ENCODE measurements around the gene DUSP11. TPM values are rescaled to one million over a fixed set of nuclear protein-coding genes. Genes with fewer than 3 reads are reported as not detected.

Gene DUSP11
- total RNA-seq, 2 experiments from 2014 or later: 25.0 to 40.9 TPM

DNA sequence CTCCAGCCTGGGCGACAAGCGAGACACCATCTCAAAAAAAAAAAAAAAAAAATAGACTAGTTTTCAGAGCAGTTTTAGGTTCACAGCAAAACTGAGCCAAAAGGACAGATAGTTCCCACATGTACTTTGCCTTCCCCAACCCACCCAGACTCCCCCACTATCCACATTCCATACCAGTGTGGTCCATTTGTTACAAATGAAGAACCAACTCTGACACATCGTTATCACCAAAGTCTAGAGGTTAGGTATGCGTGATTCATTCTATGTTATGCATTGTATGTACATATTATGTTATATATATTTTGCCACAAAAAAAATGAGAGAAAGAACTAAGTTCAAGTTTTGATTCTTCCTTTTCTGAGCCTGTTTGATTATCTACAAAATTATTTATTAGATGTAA is 3.5 kb downstream of the DUSP11 start:
- H3K4me3 ChIP-seq (ENCODE audit: low read depth, low read length, poor library complexity, severe bottlenecking): no peak overlapping the region
- intact Hi-C loops (cut with micrococcal nuclease; ENCODE audit: unreplicated experiment): no loop called here
- no peak overlapping the region for H2AFZ ChIP-seq (ENCODE audit: low read length)
- H3K36me3 ChIP-seq (ENCODE audit: insufficient read depth, low read length): peaks cover 50% of the 10 kb centered on the region
- H3K79me2 ChIP-seq (ENCODE audit: insufficient read depth, low read depth, low read length): peaks cover 24% of the 10 kb centered on the region
- no TSS peak for BruUV-seq (replicated peaks)
- ChIA-PET POLR2A (interaction anchor here (0.6 kb wide), 2 partner anchors 12 to 518 kb away, joined by 4 to 7 read pairs; no protein-coding TSS in a partner anchor), CTCF (ENCODE audit: unreplicated experiment) (no interaction called here)
- H3K4me2 ChIP-seq (ENCODE audit: low read length): no peak overlapping the region
- H3K4me1 ChIP-seq (ENCODE audit: insufficient read depth, low read length, poor library complexity, severe bottlenecking): peaks cover 18% of the 10 kb centered on the region
- no peaks in the 10 kb centered on the region for H3K9me2 ChIP-seq (ENCODE audit: insufficient read depth, low read length)
- no peak for DNase-seq (ENCODE audit: low spot score)
- H4K20me1 ChIP-seq (ENCODE audit: insufficient read depth, low read length): no peaks in the 10 kb centered on the region
- no peaks in the 10 kb centered on the region for H3K9me3 ChIP-seq (ENCODE audit: low read length)
- no peak overlapping the region for H3K27ac ChIP-seq (ENCODE audit: low read depth, low read length, poor library complexity, severe bottlenecking)
- no peak for TF ChIP-seq EZH2phosphoT487 (IDR thresholded peaks at IDR 0.05; ENCODE audit: borderline replicate concordance, low read depth, low read length)
- TF ChIP-seq, protein P1, sequence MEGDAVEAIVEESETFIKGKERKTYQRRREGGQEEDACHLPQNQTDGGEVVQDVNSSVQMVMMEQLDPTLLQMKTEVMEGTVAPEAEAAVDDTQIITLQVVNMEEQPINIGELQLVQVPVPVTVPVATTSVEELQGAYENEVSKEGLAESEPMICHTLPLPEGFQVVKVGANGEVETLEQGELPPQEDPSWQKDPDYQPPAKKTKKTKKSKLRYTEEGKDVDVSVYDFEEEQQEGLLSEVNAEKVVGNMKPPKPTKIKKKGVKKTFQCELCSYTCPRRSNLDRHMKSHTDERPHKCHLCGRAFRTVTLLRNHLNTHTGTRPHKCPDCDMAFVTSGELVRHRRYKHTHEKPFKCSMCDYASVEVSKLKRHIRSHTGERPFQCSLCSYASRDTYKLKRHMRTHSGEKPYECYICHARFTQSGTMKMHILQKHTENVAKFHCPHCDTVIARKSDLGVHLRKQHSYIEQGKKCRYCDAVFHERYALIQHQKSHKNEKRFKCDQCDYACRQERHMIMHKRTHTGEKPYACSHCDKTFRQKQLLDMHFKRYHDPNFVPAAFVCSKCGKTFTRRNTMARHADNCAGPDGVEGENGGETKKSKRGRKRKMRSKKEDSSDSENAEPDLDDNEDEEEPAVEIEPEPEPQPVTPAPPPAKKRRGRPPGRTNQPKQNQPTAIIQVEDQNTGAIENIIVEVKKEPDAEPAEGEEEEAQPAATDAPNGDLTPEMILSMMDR (conservative IDR thresholded peaks at IDR 0.05; ENCODE audit: low read length): no peak

DNA sequence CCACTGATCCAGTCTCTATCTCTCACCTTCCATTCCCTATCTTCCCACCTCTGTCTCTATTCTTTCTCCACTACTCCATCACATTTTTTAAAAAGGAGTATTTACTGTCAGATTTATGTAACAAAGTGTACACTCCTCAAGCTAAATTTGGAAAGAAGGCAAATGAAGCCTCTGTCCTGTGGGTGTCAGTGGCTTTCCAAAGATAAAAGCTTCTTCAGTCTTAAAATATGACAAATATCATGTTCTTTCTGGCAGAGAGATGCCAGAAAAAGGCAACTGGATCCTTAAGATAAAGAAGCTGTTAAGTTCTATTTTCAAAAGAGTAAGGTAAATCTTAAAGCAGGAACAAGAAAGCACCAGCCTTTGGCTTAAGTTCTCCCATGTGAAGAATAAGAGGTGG is 7.1 kb downstream of the DUSP11 start:
- no peaks in the 10 kb centered on the region for H3K9me2 ChIP-seq (ENCODE audit: insufficient read depth, low read length)
- ChIA-PET POLR2A (interaction anchor here (0.5 kb wide), 1 partner anchor 280 kb away, joined by 3 read pairs; no protein-coding TSS in a partner anchor), CTCF (ENCODE audit: unreplicated experiment) (no interaction called here)
- peaks cover 4% of the 10 kb centered on the region; the same call in 1 of the 2 replicates for H3K79me2 ChIP-seq (ENCODE audit: insufficient read depth, low read depth, low read length)
- no peak overlapping the region for H2AFZ ChIP-seq (ENCODE audit: low read length)
- no peak overlapping the region for H3K4me2 ChIP-seq (ENCODE audit: low read length)
- no peak overlapping the region for H3K27ac ChIP-seq (ENCODE audit: low read depth, low read length, poor library complexity, severe bottlenecking)
- no peak overlapping the region for H3K4me3 ChIP-seq (ENCODE audit: low read depth, low read length, poor library complexity, severe bottlenecking)
- peaks cover 82% of the 10 kb centered on the region for H3K36me3 ChIP-seq (ENCODE audit: insufficient read depth, low read length)
- intact Hi-C loops (cut with micrococcal nuclease; ENCODE audit: unreplicated experiment): no loop called here
- H3K9me3 ChIP-seq (ENCODE audit: low read length): no peaks in the 10 kb centered on the region
- no peaks in the 10 kb centered on the region for H3K4me1 ChIP-seq (ENCODE audit: insufficient read depth, low read length, poor library complexity, severe bottlenecking)
- BruUV-seq (replicated peaks): no TSS peak
- TF ChIP-seq EZH2phosphoT487 (IDR thresholded peaks at IDR 0.05; ENCODE audit: borderline replicate concordance, low read depth, low read length): no peak
- TF ChIP-seq, protein P1 (conservative IDR thresholded peaks at IDR 0.05; ENCODE audit: low read length): no peak
- H4K20me1 ChIP-seq (ENCODE audit: insufficient read depth, low read length): no peaks in the 10 kb centered on the region
- no peak for DNase-seq (ENCODE audit: low spot score)

DNA sequence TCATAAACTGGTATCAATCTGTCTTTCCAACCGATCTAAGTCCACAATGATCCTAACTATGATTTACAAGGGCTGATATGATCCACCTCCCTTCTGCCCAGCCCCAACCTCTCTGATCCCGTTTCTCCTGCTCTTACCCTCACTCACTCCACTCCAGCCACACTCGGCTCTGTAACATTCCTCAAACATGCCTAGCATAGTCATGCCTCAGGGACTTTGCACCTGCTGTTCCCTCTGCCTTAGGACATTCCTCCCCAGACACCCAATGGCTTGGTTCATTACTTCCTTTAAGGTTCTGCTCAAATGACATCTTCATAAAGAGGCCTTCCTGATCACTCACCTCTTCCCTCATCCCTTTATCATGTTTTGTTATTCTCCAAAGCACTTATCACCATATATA is 9.2 kb downstream of the DUSP11 start:
- CTCF ChIA-PET (ENCODE audit: unreplicated experiment): no interaction called here
- no peak overlapping the region for H2AFZ ChIP-seq (ENCODE audit: low read length)
- no peaks in the 10 kb centered on the region for H3K9me3 ChIP-seq (ENCODE audit: low read length)
- DNase-seq (ENCODE audit: low spot score): no peak
- no peak overlapping the region for H3K27ac ChIP-seq (ENCODE audit: low read depth, low read length, poor library complexity, severe bottlenecking)
- TF ChIP-seq EZH2phosphoT487 (IDR thresholded peaks at IDR 0.05; ENCODE audit: borderline replicate concordance, low read depth, low read length): no peak
- TF ChIP-seq, protein P1 (conservative IDR thresholded peaks at IDR 0.05; ENCODE audit: low read length): no peak
- H3K9me2 ChIP-seq (ENCODE audit: insufficient read depth, low read length): no peaks in the 10 kb centered on the region
- H3K36me3 ChIP-seq (ENCODE audit: insufficient read depth, low read length): peaks cover 85% of the 10 kb centered on the region
- H3K4me2 ChIP-seq (ENCODE audit: low read length): no peak overlapping the region
- no peak overlapping the region for H3K4me3 ChIP-seq (ENCODE audit: low read depth, low read length, poor library complexity, severe bottlenecking)
- H3K4me1 ChIP-seq (ENCODE audit: insufficient read depth, low read length, poor library complexity, severe bottlenecking): no peaks in the 10 kb centered on the region
- intact Hi-C loops (cut with micrococcal nuclease; ENCODE audit: unreplicated experiment): no loop called here
- no peaks in the 10 kb centered on the region for H3K79me2 ChIP-seq (ENCODE audit: insufficient read depth, low read depth, low read length)
- POLR2A ChIA-PET: no interaction called here
- BruUV-seq (replicated peaks): no TSS peak
- no peaks in the 10 kb centered on the region for H4K20me1 ChIP-seq (ENCODE audit: insufficient read depth, low read length)

All from OCI-LY7 (cell line).